H54 (cell line): ENCODE data around the gene UQCRC1.
"Not testable (repeated sequence)": the region's sequence is repeated elsewhere in the genome, so short reads cannot be mapped to it uniquely, and the experiment has no call there.

Experiments
- DNase-seq: peaks from one replicate; pipeline ENCODE4 v3.0.0; 2011; ENCODE audit warnings: low spot score, mixed read lengths; ENCODE audit not compliant: insufficient read length
- FAIRE-seq: peaks from 3 replicates; lab custom pipeline; 2011; peaks lifted over from hg19 to GRCh38; lab: Jason Lieb, UNC
- POLR2A ChIP-seq: IDR thresholded peaks from 2 replicates; pipeline ENCODE4 v1.6.1; 2011; ENCODE audit warnings: low read depth, mild to moderate bottlenecking, low read length

Gene UQCRC1

GRCh38 chr3:48555949-48556795 lies 53.3 kb downstream of the UQCRC1 start:
- FAIRE-seq (no peak), DNase-seq (no peak)
- TF ChIP-seq POLR2A, result peak; percentile 51

- DNase-seq (no peak), FAIRE-seq (no peak)
- TF ChIP-seq POLR2A, result no peak
Measured at GRCh38 chr3:48555231-48555948, 54.1 kb downstream of the UQCRC1 start.

- DNase-seq (no peak), FAIRE-seq (no peak)
- TF ChIP-seq POLR2A, result no peak
Measured at GRCh38 chr3:48553886-48554845, 55.3 kb downstream of the UQCRC1 start.

GRCh38 chr3:48553361-48553760 lies 56.1 kb downstream of the UQCRC1 start:
- FAIRE-seq, result no peak
- no peak for TF ChIP-seq POLR2A

GRCh38 chr3:48552111-48552951 lies 57.1 kb downstream of the UQCRC1 start:
- no peak for TF ChIP-seq POLR2A
- FAIRE-seq (no peak), DNase-seq (no peak)

More at GRCh38 chr3:48553361-48553760, 56.1 kb downstream of the UQCRC1 start:
- no peak for DNase-seq

GRCh38 chr3:48551651-48552050 lies 57.8 kb downstream of the UQCRC1 start:
- not testable (repeated sequence) for DNase-seq, FAIRE-seq
